ENCODE data around the gene NR4A1.

The NR4A1 gene

DNA sequence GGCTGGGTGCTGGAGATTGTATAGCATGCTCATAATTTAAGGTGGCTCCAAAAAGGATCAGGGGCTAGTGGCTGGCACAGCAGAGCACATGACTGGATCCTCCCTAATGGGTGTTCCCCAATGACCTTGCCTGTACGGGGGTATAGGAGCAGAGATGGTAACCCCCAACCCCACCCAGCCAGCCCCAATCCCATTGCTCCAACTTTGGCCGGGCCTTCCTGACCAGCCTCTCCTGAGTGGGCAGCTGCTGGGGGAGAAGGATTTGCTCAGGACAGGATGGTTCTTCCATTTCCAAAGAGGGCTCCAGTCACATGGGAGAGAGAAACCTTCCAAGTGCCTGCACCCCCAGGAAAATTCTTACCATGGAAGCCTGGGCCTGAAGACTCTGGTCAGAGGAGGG is 15.3 kb upstream of the NR4A1 start:
- H3K4me3 ChIP-seq (ENCODE audit: low read length), result no peak overlapping the region
- TF ChIP-seq, protein P1, sequence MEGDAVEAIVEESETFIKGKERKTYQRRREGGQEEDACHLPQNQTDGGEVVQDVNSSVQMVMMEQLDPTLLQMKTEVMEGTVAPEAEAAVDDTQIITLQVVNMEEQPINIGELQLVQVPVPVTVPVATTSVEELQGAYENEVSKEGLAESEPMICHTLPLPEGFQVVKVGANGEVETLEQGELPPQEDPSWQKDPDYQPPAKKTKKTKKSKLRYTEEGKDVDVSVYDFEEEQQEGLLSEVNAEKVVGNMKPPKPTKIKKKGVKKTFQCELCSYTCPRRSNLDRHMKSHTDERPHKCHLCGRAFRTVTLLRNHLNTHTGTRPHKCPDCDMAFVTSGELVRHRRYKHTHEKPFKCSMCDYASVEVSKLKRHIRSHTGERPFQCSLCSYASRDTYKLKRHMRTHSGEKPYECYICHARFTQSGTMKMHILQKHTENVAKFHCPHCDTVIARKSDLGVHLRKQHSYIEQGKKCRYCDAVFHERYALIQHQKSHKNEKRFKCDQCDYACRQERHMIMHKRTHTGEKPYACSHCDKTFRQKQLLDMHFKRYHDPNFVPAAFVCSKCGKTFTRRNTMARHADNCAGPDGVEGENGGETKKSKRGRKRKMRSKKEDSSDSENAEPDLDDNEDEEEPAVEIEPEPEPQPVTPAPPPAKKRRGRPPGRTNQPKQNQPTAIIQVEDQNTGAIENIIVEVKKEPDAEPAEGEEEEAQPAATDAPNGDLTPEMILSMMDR (IDR thresholded peaks at IDR 0.05; ENCODE audit: insufficient read depth, low read depth, low read length, missing control alignments), result no peak
- DNase-seq (ENCODE audit: low read depth), result no peak

GRCh38 chr12:52036587-52037171 is 14.6 kb upstream of the NR4A1 start:
- TF ChIP-seq, protein P1 (IDR thresholded peaks at IDR 0.05; ENCODE audit: insufficient read depth, low read depth, low read length, missing control alignments), result no peak
- peak overlapping the region; percentile 26 for H3K4me3 ChIP-seq (ENCODE audit: low read length)
- DNase-seq (ENCODE audit: low read depth), result peak; percentile 77

- peak overlapping the region; percentile 13 for H3K4me3 ChIP-seq (ENCODE audit: low read length)
- DNase-seq (ENCODE audit: low read depth), result peak; percentile 20
- TF ChIP-seq, protein P1 (IDR thresholded peaks at IDR 0.05; ENCODE audit: insufficient read depth, low read depth, low read length, missing control alignments), result no peak
Observed at GRCh38 chr12:52037248-52037861, 13.9 kb upstream of the NR4A1 start.

- no peak overlapping the region for H3K4me3 ChIP-seq (ENCODE audit: low read length)
- TF ChIP-seq, protein P1 (IDR thresholded peaks at IDR 0.05; ENCODE audit: insufficient read depth, low read depth, low read length, missing control alignments), result no peak
- no peak for DNase-seq (ENCODE audit: low read depth)
Observed at GRCh38 chr12:52038447-52038846, 12.8 kb upstream of the NR4A1 start.

GRCh38 chr12:52041035-52041434 is 10.2 kb upstream of the NR4A1 start:
- DNase-seq (ENCODE audit: low read depth), result no peak
- no peak overlapping the region for H3K4me3 ChIP-seq (ENCODE audit: low read length)
- TF ChIP-seq, protein P1 (IDR thresholded peaks at IDR 0.05; ENCODE audit: insufficient read depth, low read depth, low read length, missing control alignments), result no peak

DNA sequence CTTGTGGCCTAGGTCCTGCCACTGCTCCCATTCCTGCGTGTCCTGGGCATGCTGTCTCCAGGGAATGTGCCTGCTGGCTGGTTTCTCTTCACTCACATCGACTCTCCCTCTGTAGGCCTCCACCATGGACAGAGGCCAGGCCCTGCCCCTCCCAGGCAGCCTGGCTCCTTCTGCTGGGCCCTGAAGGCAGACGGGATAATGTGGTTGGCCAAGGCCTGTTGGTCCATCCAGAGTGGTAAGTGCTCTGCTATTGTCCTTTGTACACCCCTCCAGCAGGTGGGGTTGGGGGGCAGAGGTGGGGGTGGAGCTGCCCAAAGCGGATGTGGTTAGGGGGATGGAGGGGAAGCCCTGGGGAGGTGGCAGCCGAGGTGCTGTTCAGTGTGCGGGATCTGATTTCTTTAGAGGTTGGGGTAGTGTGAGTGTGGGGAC is 9.5 kb upstream of the NR4A1 start:
- no peak overlapping the region for H3K4me3 ChIP-seq (ENCODE audit: low read length)
- TF ChIP-seq, protein P1 (IDR thresholded peaks at IDR 0.05; ENCODE audit: insufficient read depth, low read depth, low read length, missing control alignments), result no peak
- DNase-seq (ENCODE audit: low read depth), result peak; percentile 36
